Psoas muscle (tissue), 8 donors: ENCODE data around the gene ZBED4. TPM values are rescaled to one million over a fixed set of nuclear protein-coding genes. Genes with fewer than 3 reads are reported as not detected.

Experiments used
- ATAC-seq, 4 donors: fragments of 200-7000 bp; cut with Tn5 transposase; one replicate each; pipeline ENCODE4 v1.9.1; 2020; ENCODE audit warnings: moderate library complexity in 3 of 4, mild to moderate bottlenecking in 2 of 4
- DNase-seq, 2 donors: peaks; one replicate each; pipeline ENCODE4 v3.0.0-alpha.2; 2020
- H3K27ac ChIP-seq: fragments of 200-600 bp; one replicate; pipeline ENCODE4 v1.8.0; 2022
- H3K27me3 ChIP-seq, 3 donors: fragments of 200-600 bp in 1 of 3; one replicate each; pipeline versions ENCODE4 v1.6.1 to v1.8.0; 2013 to 2022; ENCODE audit warnings: low read length in 2 of 3, mild to moderate bottlenecking in 2 of 3, moderate library complexity in 1 of 3; ENCODE audit not compliant: insufficient read depth in 3 of 3
- H3K36me3 ChIP-seq, 2 donors: fragments of 200-600 bp in 1 of 2; one replicate each; pipeline versions ENCODE4 v1.6.1 to v1.8.0; 2013 to 2022; ENCODE audit warnings: low read depth in 1 of 2, mild to moderate bottlenecking in 1 of 2, moderate library complexity in 1 of 2; ENCODE audit not compliant: insufficient read depth in 1 of 2
- H3K4me1 ChIP-seq: fragments of 200-600 bp; one replicate; pipeline ENCODE4 v1.8.0; 2022
- H3K4me3 ChIP-seq: fragments of 200-600 bp; one replicate; pipeline ENCODE4 v1.8.0; 2022; ENCODE audit warnings: mild to moderate bottlenecking
- H3K9me3 ChIP-seq: fragments of 200-600 bp; one replicate; pipeline ENCODE4 v1.8.0; 2022
- CTCF ChIP-seq: fragments of 200-600 bp; IDR thresholded peaks from one replicate; pipeline ENCODE4 v1.8.0; 2022; ENCODE audit warnings: antibody characterized with exemption
- WGBS, 3 donors: extraction: QIAGEN DNeasy Blood & Tissue Kit; methylation state at CpG; one replicate each; pipeline versions ENCODE4 v1.1.6 to v1.1.7; 2013; 5-methylcytosine and 5-hydroxymethylcytosine counted together
- intact Hi-C, 2 donors: fragments of 100-400 bp; cut with DNase I; formaldehyde crosslinking; loops; one replicate each; pipeline versions ENCODE4 v1.11.0 to v1.14.2; 2022
- polyA plus RNA-seq, 3 donors: library from polyadenylated mRNA; stranded (reverse); fragments of 200-250 nt; gene quantifications; one replicate each; pipeline ENCODE4 v1.2.3, GENCODE V29; 2013
- total RNA-seq, 4 donors: library from RNA; stranded (reverse); fragmentation: NEBNext Ultra II Directional in 2 of 4; extraction: Animal tissue kit (Norgen Biotek cat#: 25700) in 2 of 4; gene quantifications; one replicate each; pipeline versions ENCODE4 v1.2.1 to v1.2.4, GENCODE V29; 2021 to 2023
- donor health status: healthy with polysubstance abuse.
- donor health status: DM: no; HTN: no; CAD: no; lungs with moderate emphysema.
- donor health status: Bipolar disorder and iron deficiency.
- donor health status: healthy.
- donor health status: DM: yes; HTN: yes; CAD: no.
- donor health status: DM: no; HTN: no; CAD: no.
- donor health status: DM: no; HTN: no; CAD: no.
- donor health status: DM: yes; HTN: yes; CAD: no.

The ZBED4 gene
- total and polyA plus RNA-seq, 7 donors = 3.3 to 17.9 (median 8.3) TPM

DNA sequence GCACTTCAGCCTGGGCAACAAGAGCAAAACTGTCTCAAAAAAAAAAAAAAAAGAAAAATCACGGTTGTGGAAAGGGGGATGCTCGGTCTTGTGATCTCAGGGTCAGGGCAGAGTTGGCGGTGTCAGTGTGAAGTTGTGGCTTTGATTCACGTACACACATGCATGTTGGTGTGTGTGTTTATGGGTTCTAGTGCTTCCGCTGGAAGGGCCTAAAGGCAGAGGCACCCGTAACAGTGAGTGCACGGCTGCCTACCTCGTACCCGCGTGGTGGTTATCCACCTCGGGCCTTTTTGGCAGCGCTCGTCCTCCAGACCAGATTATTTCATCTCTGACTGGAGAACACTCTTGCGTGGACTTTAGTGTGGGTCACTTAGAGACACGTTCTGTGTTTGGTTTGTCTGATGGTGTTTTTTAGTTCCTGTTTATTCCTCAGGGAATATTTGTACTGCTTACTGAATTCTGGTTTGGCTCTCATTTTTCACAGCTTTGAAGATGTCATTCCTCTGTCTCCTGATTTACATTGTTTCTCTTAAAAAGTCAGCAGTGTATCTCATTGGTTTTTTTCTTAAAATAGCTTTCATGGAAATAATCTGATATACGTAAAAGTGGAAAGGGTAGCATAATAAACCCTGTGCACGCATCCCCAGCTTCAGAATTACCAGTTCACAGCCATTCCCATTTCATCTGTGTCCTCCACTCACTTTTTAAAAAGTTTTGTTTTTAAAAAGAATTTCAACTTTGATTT lies 15.6 kb downstream of the ZBED4 start:
- no peaks in the 10 kb centered on the region for H3K36me3 ChIP-seq
- TF ChIP-seq CTCF = no peak
- DNase-seq = no peak
- ATAC-seq = no peak
- 89 to 91% (median 90%) methylated on average over 17 of the region's 17 CpGs for WGBS, 3 donors
- H3K27ac ChIP-seq = no peak overlapping the region
- no peaks in the 10 kb centered on the region for H3K27me3 ChIP-seq
- no peak overlapping the region for H3K4me3 ChIP-seq
- intact Hi-C loops = no loop called here
- no peaks in the 10 kb centered on the region for H3K4me1 ChIP-seq
- peaks cover 29% of the 10 kb centered on the region for H3K9me3 ChIP-seq

- no peak overlapping the region for H3K4me3 ChIP-seq
- H3K4me1 ChIP-seq = no peaks in the 10 kb centered on the region
- H3K9me3 ChIP-seq = peaks cover 29% of the 10 kb centered on the region
- no peak for ATAC-seq
- 94 to 97% (median 95%) methylated on average over 13 of the region's 14 CpGs for WGBS, 3 donors
- H3K36me3 ChIP-seq = no peaks in the 10 kb centered on the region
- no peaks in the 10 kb centered on the region for H3K27me3 ChIP-seq
- DNase-seq = no peak
- H3K27ac ChIP-seq = no peak overlapping the region
- TF ChIP-seq CTCF = no peak
- intact Hi-C loops = no loop called here
Observed at GRCh38 chr22:49869845-49870712, 16.4 kb downstream of the ZBED4 start.

DNA sequence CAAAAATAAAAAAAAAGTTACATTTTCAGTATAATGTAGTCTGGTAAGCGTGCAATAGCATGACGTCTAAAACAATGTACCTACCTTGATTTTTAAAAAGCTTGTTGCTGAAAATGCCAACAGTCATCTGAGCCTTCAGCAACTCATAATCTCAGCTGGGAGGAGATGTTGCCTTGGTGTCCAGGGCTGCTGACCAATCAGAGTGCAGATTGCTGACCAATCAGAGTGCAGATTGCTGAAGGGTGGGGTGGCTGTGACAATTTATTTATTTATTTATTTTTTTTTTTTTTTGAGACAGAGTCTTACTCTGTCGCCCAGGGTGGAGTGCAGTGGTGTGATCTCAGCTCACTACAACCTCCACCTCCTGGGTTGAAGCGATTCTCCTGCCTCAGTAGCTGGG lies 17.8 kb downstream of the ZBED4 start:
- intact Hi-C loops = no loop called here
- no peak for DNase-seq
- 95 to 99% (median 97%) methylated on average over 4 of the region's 4 CpGs for WGBS, 3 donors
- ATAC-seq = no peak
- H3K4me3 ChIP-seq = no peak overlapping the region
- H3K27ac ChIP-seq = no peak overlapping the region
- no peaks in the 10 kb centered on the region for H3K4me1 ChIP-seq
- no peaks in the 10 kb centered on the region for H3K27me3 ChIP-seq
- no peak for TF ChIP-seq CTCF
- H3K36me3 ChIP-seq = no peaks in the 10 kb centered on the region
- peaks cover 19% of the 10 kb centered on the region for H3K9me3 ChIP-seq

DNA sequence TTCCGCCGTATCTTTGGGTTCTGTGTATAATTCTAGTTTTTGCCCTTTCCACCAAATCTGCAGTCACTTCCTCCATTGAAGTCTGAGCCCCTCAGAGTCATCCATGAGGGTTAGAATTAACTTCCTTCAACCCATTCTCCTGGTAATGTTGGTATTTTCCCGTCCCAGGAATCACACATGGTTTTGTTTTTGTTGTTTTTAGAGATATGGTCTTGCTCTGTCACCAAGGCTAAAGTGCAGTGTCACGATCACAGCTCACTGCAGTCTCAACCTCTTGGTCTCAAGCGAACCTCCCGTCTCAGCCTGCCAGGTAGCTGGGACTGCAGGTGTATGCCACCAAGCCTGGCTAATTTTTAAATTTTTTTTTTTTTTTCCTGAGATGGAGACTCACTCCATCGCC lies 18.7 kb downstream of the ZBED4 start:
- no peaks in the 10 kb centered on the region for H3K36me3 ChIP-seq
- DNase-seq (no peak), ATAC-seq (no peak)
- H3K27ac ChIP-seq = no peak overlapping the region
- no peak overlapping the region for H3K4me3 ChIP-seq
- H3K27me3 ChIP-seq = no peaks in the 10 kb centered on the region
- peaks cover 11% of the 10 kb centered on the region for H3K9me3 ChIP-seq
- H3K4me1 ChIP-seq = no peaks in the 10 kb centered on the region
- 96 to 98% (median 96%) methylated on average over 7 of the region's 7 CpGs for WGBS, 3 donors
- TF ChIP-seq CTCF = no peak
- intact Hi-C loops = no loop called here
